Measurements from ENCODE around the gene TRAPPC6A. TPM values are rescaled to one million over a fixed set of nuclear protein-coding genes. Genes with fewer than 3 reads are reported as not detected.

TRAPPC6A gene
- total and polyA plus RNA-seq, 2 donors (not counting 1 experiment from before 2014, with no cell fraction given) = 40.3 to 79.0 TPM

DNA sequence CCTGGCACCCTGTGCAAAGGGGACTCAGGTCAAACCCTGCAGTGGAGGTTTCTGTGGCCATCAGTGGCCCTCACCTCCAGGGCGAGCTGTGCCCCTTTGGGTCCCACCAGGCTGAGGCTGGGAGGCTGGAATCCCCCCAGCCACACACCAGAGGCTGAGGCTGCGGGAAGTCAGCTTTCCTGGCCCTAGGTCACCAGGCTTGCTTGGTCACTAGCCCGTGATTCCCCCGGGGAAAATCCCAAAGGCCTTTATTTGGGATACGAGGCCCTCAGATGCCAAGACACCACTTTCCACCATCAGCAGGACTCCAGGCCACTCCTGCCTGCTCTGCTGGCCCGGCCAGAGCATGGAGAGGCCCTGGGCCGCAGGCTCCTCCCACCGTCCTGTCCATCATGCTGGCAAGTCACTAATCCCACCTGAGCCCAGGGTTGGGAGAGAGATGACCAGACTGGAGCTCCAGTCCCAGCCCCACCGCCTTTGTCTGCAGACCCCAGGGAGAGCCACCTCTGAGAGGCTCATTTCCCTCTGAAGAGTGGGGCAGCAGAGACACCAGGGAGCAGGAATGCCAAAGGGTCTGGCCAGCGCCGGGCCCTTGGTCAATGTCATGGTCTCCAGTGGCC lies 21.9 kb downstream of the TRAPPC6A start:
- Histone ChIP-seq H3K79me2 (ENCODE audit: control insufficient read depth, insufficient read depth, low read length) (no peaks in the 10 kb centered on the region), H3K27ac (ENCODE audit: low read length in 2 of 2) (no peak overlapping the region), H3K27me3 (replicated peaks in 1 of 4; ENCODE audit: control extremely low read depth in 1 of 4, control insufficient read depth in 3 of 4, insufficient read depth in 4 of 4, low read length in 3 of 4) (peaks cover 0 to 55% (median 16%) of the 10 kb centered on the region in 4 experiments), H3K4me1 (ENCODE audit: control insufficient read depth in 2 of 2, insufficient read depth in 2 of 2, low read length in 2 of 2) (peaks cover 22 to 29% of the 10 kb centered on the region in 2 donors), H4K20me1 (ENCODE audit: control insufficient read depth, insufficient read depth, low read length, poor library complexity, severe bottlenecking) (no peaks in the 10 kb centered on the region), H2AFZ (ENCODE audit: insufficient read depth, low read depth, low read length, poor library complexity, severe bottlenecking) (no peak overlapping the region), H3K9me3 (ENCODE audit: control extremely low read depth in 1 of 3, control insufficient read depth in 2 of 3, insufficient read depth in 1 of 3, low read length in 2 of 3) (peaks cover 0 to 22% (median 0%) of the 10 kb centered on the region in 3 donors), H3K4me3 (ENCODE audit: control extremely low read depth in 1 of 5, extremely low read depth in 1 of 5, insufficient read depth in 1 of 5, low read depth in 2 of 5, low read length in 4 of 5) (no peak overlapping the region), H3K9ac (ENCODE audit: low read length) (no peak overlapping the region), H3K36me3 (replicated peaks in 1 of 2; ENCODE audit: control extremely low read depth in 1 of 2, control insufficient read depth in 1 of 2, extremely low read depth in 1 of 2, insufficient read depth in 2 of 2, low read length in 1 of 2) (no peaks in the 10 kb centered on the region), H3K4me2 (replicated peaks; ENCODE audit: low read depth, low read length, poor library complexity, severe bottlenecking) (no peak overlapping the region)
- ChIA-PET CTCF (no interaction called here), POLR2A (no interaction called here)
- no peak overlapping the region for H3K27ac Mint-ChIP-seq
- H3K4me1 Mint-ChIP-seq = peaks cover 19% of the 10 kb centered on the region
- intact Hi-C loops (cut with micrococcal nuclease) = no loop called here
- no peak for TF ChIP-seq EZH2 (IDR thresholded peaks at IDR 0.05; ENCODE audit: borderline replicate concordance, insufficient read depth, low read depth, low read length, poor library complexity, severe bottlenecking)
- TF ChIP-seq, protein P1, sequence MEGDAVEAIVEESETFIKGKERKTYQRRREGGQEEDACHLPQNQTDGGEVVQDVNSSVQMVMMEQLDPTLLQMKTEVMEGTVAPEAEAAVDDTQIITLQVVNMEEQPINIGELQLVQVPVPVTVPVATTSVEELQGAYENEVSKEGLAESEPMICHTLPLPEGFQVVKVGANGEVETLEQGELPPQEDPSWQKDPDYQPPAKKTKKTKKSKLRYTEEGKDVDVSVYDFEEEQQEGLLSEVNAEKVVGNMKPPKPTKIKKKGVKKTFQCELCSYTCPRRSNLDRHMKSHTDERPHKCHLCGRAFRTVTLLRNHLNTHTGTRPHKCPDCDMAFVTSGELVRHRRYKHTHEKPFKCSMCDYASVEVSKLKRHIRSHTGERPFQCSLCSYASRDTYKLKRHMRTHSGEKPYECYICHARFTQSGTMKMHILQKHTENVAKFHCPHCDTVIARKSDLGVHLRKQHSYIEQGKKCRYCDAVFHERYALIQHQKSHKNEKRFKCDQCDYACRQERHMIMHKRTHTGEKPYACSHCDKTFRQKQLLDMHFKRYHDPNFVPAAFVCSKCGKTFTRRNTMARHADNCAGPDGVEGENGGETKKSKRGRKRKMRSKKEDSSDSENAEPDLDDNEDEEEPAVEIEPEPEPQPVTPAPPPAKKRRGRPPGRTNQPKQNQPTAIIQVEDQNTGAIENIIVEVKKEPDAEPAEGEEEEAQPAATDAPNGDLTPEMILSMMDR (IDR thresholded peaks at IDR 0.05) = no peak
- ATAC-seq (ENCODE audit: low read depth) = no peak
- DNase-seq = no peak
- 90% methylated on average over 11 of the region's 11 CpGs for WGBS (ENCODE audit: insufficient coverage)
- no peaks in the 10 kb centered on the region for H3K9me3 Mint-ChIP-seq (ENCODE audit: insufficient read depth)
- H3K4me3 Mint-ChIP-seq = no peak overlapping the region
- peaks cover 44% of the 10 kb centered on the region for H3K27me3 Mint-ChIP-seq

DNA sequence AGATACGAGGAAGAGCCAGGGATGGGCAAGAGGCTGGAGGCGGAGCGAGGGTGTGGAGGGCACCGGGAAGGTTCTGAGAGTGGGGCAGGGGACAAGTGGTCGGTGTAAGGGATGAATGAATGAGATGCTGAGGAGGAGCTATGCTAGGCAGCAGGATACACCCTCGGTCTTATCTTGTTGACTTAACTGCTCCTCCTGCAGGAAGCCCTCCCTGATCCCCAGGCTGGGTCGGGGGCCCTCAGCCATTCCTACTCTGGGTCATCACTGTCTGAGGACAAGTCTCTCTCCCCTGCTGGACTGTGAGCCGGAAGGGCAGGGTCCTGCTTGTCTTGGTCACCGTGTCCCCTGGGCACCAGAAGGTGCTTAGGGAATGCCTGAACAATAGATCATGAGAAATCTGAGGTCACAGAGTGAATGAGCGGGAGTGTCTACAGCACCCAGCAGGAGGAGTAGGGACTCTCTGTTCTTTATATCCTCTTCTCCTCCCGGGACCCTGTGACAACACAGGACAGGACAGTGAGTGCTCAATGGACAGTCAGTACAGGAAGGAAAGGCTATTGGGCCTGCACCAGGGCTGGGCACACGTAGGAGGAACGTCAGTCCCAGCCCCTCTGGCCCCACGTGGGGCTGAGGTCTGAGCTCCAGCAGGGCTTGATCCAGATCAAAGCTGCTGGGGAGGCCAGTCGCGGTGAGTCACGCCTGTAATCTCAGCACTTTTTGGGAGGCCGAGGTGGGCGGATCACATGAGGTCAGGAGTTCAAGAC lies 23.8 kb downstream of the TRAPPC6A start:
- Histone ChIP-seq H3K9ac (ENCODE audit: low read length) (peak overlapping the region; percentile 55), H3K4me1 (ENCODE audit: control insufficient read depth in 2 of 2, insufficient read depth in 2 of 2, low read length in 2 of 2) (peaks cover 22 to 29% of the 10 kb centered on the region in 2 donors), H3K4me3 (ENCODE audit: control extremely low read depth in 1 of 5, extremely low read depth in 1 of 5, insufficient read depth in 1 of 5, low read depth in 2 of 5, low read length in 4 of 5) (peak overlapping the region in 2 of 5 experiments; percentile 50 to 51), H3K36me3 (replicated peaks in 1 of 2; ENCODE audit: control extremely low read depth in 1 of 2, control insufficient read depth in 1 of 2, extremely low read depth in 1 of 2, insufficient read depth in 2 of 2, low read length in 1 of 2) (no peaks in the 10 kb centered on the region), H3K27ac (ENCODE audit: low read length in 2 of 2) (no peak overlapping the region), H2AFZ (ENCODE audit: insufficient read depth, low read depth, low read length, poor library complexity, severe bottlenecking) (peak overlapping the region; percentile 82), H3K4me2 (replicated peaks; ENCODE audit: low read depth, low read length, poor library complexity, severe bottlenecking) (peak overlapping the region; percentile 94), H3K9me3 (ENCODE audit: control extremely low read depth in 1 of 3, control insufficient read depth in 2 of 3, insufficient read depth in 1 of 3, low read length in 2 of 3) (peaks cover 0 to 24% (median 0%) of the 10 kb centered on the region in 3 donors), H3K79me2 (ENCODE audit: control insufficient read depth, insufficient read depth, low read length) (no peaks in the 10 kb centered on the region), H3K27me3 (replicated peaks in 1 of 4; ENCODE audit: control extremely low read depth in 1 of 4, control insufficient read depth in 3 of 4, insufficient read depth in 4 of 4, low read length in 3 of 4) (peaks cover 0 to 54% (median 16%) of the 10 kb centered on the region in 4 experiments), H4K20me1 (ENCODE audit: control insufficient read depth, insufficient read depth, low read length, poor library complexity, severe bottlenecking) (no peaks in the 10 kb centered on the region)
- no peak for ATAC-seq (ENCODE audit: low read depth)
- no peak for TF ChIP-seq EZH2 (IDR thresholded peaks at IDR 0.05; ENCODE audit: borderline replicate concordance, insufficient read depth, low read depth, low read length, poor library complexity, severe bottlenecking)
- TF ChIP-seq, protein P1 (IDR thresholded peaks at IDR 0.05) = no peak
- WGBS (ENCODE audit: insufficient coverage) = 82% methylated on average over 17 of the region's 19 CpGs
- intact Hi-C loops (cut with micrococcal nuclease) = no loop called here
- POLR2A ChIA-PET = interaction anchor here (0.5 kb wide), 1 partner anchor 56 kb away, joined by 3 read pairs; no protein-coding TSS in a partner anchor
- H3K27ac Mint-ChIP-seq = no peak overlapping the region
- DNase-seq = no peak
- CTCF ChIA-PET = interaction anchor here (0.5 kb wide), 1 partner anchor 204 kb away, joined by 3 read pairs; no protein-coding TSS in a partner anchor
- H3K4me3 Mint-ChIP-seq = peak overlapping the region; percentile 82
- H3K4me1 Mint-ChIP-seq = peaks cover 18% of the 10 kb centered on the region
- no peaks in the 10 kb centered on the region for H3K9me3 Mint-ChIP-seq (ENCODE audit: insufficient read depth)
- H3K27me3 Mint-ChIP-seq = peaks cover 34% of the 10 kb centered on the region
